Stimulated activated CD4-positive, alpha-beta T cell treated with anti-CD3 and anti-CD28 coated beads, Interleukin-15, amount 100 ng/mL, for 48 hours (primary cell): ENCODE data around the gene UVSSA.

Experiments used
- DNase-seq, 2 donors: peaks; one replicate each; pipeline ENCODE4 v3.0.0-alpha.2; 2020; ENCODE audit warnings: low read depth in 2 of 2

The UVSSA gene, protein sequence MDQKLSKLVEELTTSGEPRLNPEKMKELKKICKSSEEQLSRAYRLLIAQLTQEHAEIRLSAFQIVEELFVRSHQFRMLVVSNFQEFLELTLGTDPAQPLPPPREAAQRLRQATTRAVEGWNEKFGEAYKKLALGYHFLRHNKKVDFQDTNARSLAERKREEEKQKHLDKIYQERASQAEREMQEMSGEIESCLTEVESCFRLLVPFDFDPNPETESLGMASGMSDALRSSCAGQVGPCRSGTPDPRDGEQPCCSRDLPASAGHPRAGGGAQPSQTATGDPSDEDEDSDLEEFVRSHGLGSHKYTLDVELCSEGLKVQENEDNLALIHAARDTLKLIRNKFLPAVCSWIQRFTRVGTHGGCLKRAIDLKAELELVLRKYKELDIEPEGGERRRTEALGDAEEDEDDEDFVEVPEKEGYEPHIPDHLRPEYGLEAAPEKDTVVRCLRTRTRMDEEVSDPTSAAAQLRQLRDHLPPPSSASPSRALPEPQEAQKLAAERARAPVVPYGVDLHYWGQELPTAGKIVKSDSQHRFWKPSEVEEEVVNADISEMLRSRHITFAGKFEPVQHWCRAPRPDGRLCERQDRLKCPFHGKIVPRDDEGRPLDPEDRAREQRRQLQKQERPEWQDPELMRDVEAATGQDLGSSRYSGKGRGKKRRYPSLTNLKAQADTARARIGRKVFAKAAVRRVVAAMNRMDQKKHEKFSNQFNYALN

GRCh38 chr4:1346781-1347409 is at the start of gene UVSSA:
Gene UVSSA (plus strand): TSS chr4:1347208. CDS start chr4:1348092, 884 bp downstream.
- peak; percentile 100 for DNase-seq

GRCh38 chr4:1297456-1298325 is 49.3 kb upstream of the UVSSA start:
- DNase-seq: no peak

GRCh38 chr4:1298461-1298860 is 48.5 kb upstream of the UVSSA start:
- DNase-seq: no peak

- no peak for DNase-seq
These were observed 47.6 kb upstream of the UVSSA start for GRCh38 chr4:1299301-1299860.

- peak in 1 of 2 donors; percentile 52 for DNase-seq
These were observed 46.2 kb upstream of the UVSSA start for GRCh38 chr4:1300466-1301455.

DNA sequence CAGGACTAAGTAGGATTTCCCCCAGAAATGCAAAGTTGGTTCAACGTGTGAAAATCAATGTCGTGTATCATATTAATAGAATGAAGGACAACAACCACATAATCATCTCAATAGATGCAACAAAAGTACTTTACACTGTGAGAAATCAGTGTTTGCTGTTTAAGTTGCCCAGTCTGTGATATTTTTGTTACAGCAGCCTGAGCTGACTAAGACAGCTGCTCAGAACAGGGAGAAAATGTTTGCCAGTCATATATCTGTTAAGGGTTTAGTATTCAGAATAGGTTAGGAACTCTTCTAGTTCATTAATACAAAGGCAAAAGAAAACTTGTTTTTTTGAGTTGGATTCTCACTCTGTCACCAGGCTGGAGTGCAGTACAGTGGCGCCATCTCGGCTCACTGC is 44.8 kb upstream of the UVSSA start:
- no peak for DNase-seq

GRCh38 chr4:1305261-1305711 is 41.7 kb upstream of the UVSSA start:
- no peak for DNase-seq

- no peak for DNase-seq
These were observed 41.1 kb upstream of the UVSSA start for GRCh38 chr4:1305781-1306455.

GRCh38 chr4:1307951-1308735 is 38.9 kb upstream of the UVSSA start:
- no peak for DNase-seq

DNA sequence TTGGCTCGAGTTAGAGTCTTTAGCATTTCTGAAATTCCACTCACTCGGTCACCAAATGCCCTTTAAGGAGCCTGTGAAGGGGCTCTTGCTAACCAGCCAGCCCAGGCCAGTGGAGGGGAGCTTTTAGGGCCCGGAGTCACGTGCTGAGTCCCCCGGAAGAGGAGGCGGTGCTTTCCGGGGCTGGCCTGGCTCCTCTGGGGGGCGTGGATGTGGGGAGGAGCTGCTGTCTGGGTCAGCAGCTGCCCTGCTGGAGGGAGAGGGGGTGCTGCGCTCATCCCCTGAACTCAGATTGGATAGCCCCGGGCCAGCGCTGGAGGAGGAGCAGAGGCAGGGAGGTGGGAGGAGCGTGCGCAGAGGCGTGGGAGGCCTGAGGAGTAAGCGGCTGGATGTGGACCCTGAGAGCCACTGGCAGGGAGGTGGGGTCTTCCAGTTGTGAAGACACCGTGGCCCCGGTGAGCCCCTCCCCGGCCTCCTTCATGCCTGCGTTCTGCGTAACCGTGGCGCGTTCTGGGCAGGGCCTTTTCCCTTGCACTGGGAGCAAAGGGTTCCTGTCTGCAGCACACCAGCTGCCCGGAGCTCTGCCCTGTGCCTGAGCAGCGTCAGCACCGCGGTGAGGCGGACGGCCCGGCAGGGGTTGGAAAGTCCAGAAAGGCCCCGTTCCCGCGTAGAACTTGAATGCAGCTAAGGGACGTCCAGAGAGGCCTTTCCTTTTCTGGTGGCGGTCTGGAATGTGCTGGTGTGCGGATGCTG is 37.6 kb upstream of the UVSSA start:
- DNase-seq: peak; percentile 26 to 42

GRCh38 chr4:1310031-1310795 is 36.8 kb upstream of the UVSSA start:
- DNase-seq: no peak

DNA sequence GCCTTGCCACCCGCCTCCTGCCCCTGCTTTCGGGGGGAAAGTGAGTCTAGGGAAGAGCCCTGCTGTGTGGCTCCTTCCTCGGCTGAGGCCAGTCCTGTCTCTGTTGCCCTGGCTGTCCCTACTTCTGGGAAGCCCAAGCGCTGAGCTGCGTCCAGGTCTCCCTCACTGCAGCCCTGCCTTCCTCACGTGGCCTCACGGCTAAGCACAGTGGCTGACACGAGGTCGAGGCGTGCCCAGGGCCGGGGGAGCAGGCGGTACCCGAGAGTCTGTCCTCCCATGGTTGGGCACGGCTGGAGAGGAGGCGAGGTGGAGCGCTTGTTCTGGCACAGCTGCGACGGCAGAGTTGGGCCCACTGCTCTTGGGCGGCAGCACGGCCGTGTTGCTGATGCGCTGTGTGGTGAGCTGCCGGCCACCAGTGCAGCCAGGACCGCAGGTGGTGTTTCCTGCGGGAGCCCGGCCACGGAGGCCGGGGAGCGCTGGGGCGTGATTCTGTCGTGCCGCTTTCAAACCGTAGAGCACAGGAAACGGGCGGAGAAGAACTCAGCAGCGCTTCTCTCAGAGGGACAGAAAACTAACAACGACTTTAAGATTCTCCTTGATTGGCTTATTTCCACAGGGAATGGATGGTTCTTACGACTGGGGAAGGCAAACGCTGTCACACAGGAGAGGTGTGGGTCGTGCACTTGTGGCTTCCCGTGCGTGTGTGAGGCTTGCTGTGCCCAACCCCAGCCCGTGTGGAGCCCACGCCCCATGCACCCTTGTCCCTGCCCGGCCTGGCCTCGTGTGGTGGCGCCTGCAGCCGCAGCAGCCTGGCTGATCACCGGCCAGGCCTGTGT is 36.0 kb upstream of the UVSSA start:
- no peak for DNase-seq

- no peak for DNase-seq
These were observed 34.0 kb upstream of the UVSSA start for GRCh38 chr4:1312821-1313640.

DNA sequence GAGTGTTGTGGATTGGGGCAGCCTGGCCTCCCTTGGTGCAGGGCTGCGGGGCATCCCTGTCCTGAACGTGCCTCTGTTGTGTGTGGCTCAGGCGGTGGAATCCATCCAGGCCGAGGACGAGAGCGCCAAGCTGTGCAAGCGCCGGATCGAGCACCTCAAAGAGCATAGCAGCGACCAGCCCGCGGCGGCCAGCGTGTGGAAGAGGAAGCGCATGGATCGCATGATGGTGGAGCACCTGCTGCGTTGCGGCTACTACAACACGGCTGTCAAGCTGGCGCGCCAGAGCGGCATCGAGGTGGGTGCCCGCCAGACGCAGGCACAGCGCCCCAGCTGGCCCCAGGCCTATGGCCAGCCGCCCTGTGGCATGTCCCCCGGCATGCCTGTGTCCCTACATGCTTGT is 31.7 kb upstream of the UVSSA start:
- no peak for DNase-seq

DNA sequence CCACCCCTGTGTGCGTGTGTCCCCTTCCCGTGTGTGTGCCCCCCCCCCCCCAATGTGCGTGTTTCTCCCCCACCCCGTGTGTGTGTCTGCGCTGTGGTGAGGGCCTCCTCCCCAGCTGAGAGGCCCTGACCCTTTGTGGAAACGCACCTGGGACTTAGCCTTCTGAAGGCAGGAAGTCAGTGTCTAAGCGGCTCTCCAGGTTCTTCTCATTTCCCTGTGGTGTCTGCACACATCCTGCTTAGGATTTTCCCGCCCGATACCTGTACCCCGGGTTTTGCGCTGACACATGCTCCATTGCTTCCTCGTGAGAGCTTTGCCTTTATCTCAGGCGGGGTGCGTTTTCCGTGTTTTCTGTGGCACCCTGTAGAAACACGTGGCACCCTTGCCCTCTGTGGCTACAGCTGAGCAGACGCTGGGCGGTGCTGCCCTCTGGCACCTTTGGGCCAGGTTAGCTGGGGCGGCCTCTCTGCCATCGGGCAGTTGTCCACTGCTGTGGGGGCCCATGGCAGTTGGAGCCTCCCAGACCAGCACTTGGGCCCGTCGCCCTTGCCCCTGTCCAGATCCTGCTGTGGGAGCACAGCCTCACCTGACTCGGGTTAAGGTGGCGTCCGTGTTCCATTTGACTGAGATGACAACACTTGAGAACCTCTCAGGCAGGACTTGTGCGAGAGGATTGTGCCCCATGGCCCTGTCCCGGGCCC is 31.0 kb upstream of the UVSSA start:
- DNase-seq: no peak
